ENCODE data around the gene PDE3B.

DNA sequence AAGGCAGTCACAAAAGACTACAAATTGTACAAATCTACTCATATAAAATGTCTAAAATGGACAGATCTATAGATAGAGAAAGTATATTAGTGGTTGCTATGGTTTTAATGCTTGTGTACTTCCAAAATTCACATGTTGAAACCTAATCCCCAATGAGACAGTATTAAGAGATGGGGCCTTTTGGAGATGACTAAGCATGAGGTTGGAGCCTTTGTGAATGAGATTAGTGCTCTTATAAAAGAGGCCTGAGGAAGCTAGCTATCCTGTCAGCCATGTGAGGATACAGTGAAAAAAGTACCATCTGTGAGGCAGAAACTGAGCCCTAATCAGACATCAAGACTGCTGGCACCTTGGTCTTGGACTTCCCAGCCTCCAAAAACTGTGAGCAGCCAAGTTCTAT lies 165.9 kb downstream of the PDE3B start:
- TF ChIP-seq POLR2A (IDR thresholded peaks at IDR 0.05): no peak
- TF ChIP-seq, protein P1, sequence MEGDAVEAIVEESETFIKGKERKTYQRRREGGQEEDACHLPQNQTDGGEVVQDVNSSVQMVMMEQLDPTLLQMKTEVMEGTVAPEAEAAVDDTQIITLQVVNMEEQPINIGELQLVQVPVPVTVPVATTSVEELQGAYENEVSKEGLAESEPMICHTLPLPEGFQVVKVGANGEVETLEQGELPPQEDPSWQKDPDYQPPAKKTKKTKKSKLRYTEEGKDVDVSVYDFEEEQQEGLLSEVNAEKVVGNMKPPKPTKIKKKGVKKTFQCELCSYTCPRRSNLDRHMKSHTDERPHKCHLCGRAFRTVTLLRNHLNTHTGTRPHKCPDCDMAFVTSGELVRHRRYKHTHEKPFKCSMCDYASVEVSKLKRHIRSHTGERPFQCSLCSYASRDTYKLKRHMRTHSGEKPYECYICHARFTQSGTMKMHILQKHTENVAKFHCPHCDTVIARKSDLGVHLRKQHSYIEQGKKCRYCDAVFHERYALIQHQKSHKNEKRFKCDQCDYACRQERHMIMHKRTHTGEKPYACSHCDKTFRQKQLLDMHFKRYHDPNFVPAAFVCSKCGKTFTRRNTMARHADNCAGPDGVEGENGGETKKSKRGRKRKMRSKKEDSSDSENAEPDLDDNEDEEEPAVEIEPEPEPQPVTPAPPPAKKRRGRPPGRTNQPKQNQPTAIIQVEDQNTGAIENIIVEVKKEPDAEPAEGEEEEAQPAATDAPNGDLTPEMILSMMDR (IDR thresholded peaks at IDR 0.05): no peak
